Rectal smooth muscle tissue (tissue), 1 donor: ENCODE data around the gene COL20A1.

Source experiments
- H3K27ac ChIP-seq: one replicate; pipeline ENCODE4 v1.7.0; 2013; ENCODE audit warnings: low read depth, low read length, inconsistent platforms
- H3K27me3 ChIP-seq: one replicate; pipeline ENCODE4 v1.7.0; 2013; ENCODE audit warnings: low read length; ENCODE audit not compliant: control insufficient read depth, insufficient read depth
- H3K36me3 ChIP-seq: one replicate; pipeline ENCODE4 v1.7.0; 2013; ENCODE audit warnings: low read length; ENCODE audit not compliant: control insufficient read depth, insufficient read depth
- H3K4me1 ChIP-seq: one replicate; pipeline ENCODE4 v1.7.0; 2013; ENCODE audit warnings: low read length; ENCODE audit not compliant: control insufficient read depth, insufficient read depth
- H3K4me3 ChIP-seq: one replicate; pipeline ENCODE4 v1.7.0; 2013; ENCODE audit warnings: low read length
- H3K9ac ChIP-seq: one replicate; pipeline ENCODE4 v1.7.0; 2013; ENCODE audit warnings: low read length

Gene COL20A1

GRCh38 chr20:63352811-63353221 is 59.8 kb downstream of the COL20A1 start:
- no peaks in the 10 kb centered on the region for H3K4me1 ChIP-seq
- peaks cover 3% of the 10 kb centered on the region for H3K27me3 ChIP-seq
- H3K9ac ChIP-seq = no peak overlapping the region
- H3K4me3 ChIP-seq = no peak overlapping the region
- H3K27ac ChIP-seq = no peak overlapping the region
- H3K36me3 ChIP-seq = no peaks in the 10 kb centered on the region

GRCh38 chr20:63354636-63355350 is 61.8 kb downstream of the COL20A1 start:
- H3K27me3 ChIP-seq = peaks cover 4% of the 10 kb centered on the region
- H3K36me3 ChIP-seq = no peaks in the 10 kb centered on the region
- no peak overlapping the region for H3K4me3 ChIP-seq
- no peak overlapping the region for H3K9ac ChIP-seq
- H3K4me1 ChIP-seq = no peaks in the 10 kb centered on the region
- H3K27ac ChIP-seq = no peak overlapping the region

- no peak overlapping the region for H3K4me3 ChIP-seq
- H3K27ac ChIP-seq = no peak overlapping the region
- no peak overlapping the region for H3K9ac ChIP-seq
- no peaks in the 10 kb centered on the region for H3K4me1 ChIP-seq
- no peaks in the 10 kb centered on the region for H3K36me3 ChIP-seq
- peaks cover 12% of the 10 kb centered on the region for H3K27me3 ChIP-seq
Observed at GRCh38 chr20:63355781-63356295, 62.9 kb downstream of the COL20A1 start.

GRCh38 chr20:63356511-63356910 is 63.5 kb downstream of the COL20A1 start:
- Histone ChIP-seq H3K27me3 (peaks cover 12% of the 10 kb centered on the region), H3K4me1 (no peaks in the 10 kb centered on the region), H3K9ac (no peak overlapping the region)

GRCh38 chr20:63356931-63357879 is 64.2 kb downstream of the COL20A1 start:
- H3K9ac ChIP-seq = no peak overlapping the region
- H3K4me1 ChIP-seq = no peaks in the 10 kb centered on the region
- H3K36me3 ChIP-seq = no peaks in the 10 kb centered on the region
- no peak overlapping the region for H3K4me3 ChIP-seq
- peaks cover 12% of the 10 kb centered on the region for H3K27me3 ChIP-seq
- no peak overlapping the region for H3K27ac ChIP-seq

More at GRCh38 chr20:63356511-63356910, 63.5 kb downstream of the COL20A1 start:
- Histone ChIP-seq H3K36me3 (no peaks in the 10 kb centered on the region), H3K27ac (no peak overlapping the region), H3K4me3 (no peak overlapping the region)

GRCh38 chr20:63357921-63358905 is 65.2 kb downstream of the COL20A1 start:
- no peak overlapping the region for H3K4me3 ChIP-seq
- no peak overlapping the region for H3K9ac ChIP-seq
- no peak overlapping the region for H3K27ac ChIP-seq
- no peaks in the 10 kb centered on the region for H3K4me1 ChIP-seq
- no peaks in the 10 kb centered on the region for H3K36me3 ChIP-seq
- peaks cover 16% of the 10 kb centered on the region for H3K27me3 ChIP-seq

GRCh38 chr20:63359164-63359934 is 66.4 kb downstream of the COL20A1 start:
- no peak overlapping the region for H3K27ac ChIP-seq
- H3K36me3 ChIP-seq = no peaks in the 10 kb centered on the region
- H3K4me3 ChIP-seq = no peak overlapping the region
- no peaks in the 10 kb centered on the region for H3K4me1 ChIP-seq
- H3K27me3 ChIP-seq = peaks cover 18% of the 10 kb centered on the region
- no peak overlapping the region for H3K9ac ChIP-seq

- Histone ChIP-seq H3K27me3 (peaks cover 18% of the 10 kb centered on the region), H3K9ac (no peak overlapping the region), H3K4me3 (no peak overlapping the region), H3K36me3 (no peaks in the 10 kb centered on the region), H3K27ac (no peak overlapping the region), H3K4me1 (no peaks in the 10 kb centered on the region)
Observed at GRCh38 chr20:63359937-63360849, 67.2 kb downstream of the COL20A1 start.

GRCh38 chr20:63360850-63361518 is 68.0 kb downstream of the COL20A1 start, which contains the start of gene CHRNA4:
CHRNA4 (minus strand) TSS chr20:63361349; CDS start chr20:63361165, 184 bp downstream.
- Histone ChIP-seq H3K36me3 (no peaks in the 10 kb centered on the region), H3K4me1 (no peaks in the 10 kb centered on the region), H3K27me3 (peaks cover 20% of the 10 kb centered on the region), H3K9ac (no peak within 1 kb of the TSS), H3K27ac (no peak within 1 kb of the TSS), H3K4me3 (no peak within 1 kb of the TSS)
